Nucleus accumbens (tissue), 56 donors: ENCODE results near the gene ENTHD1.
A peak's percentile ranks its signal among the peaks of the same experiment; 100 is the strongest.

Experiments used
- DNase-seq, 56 donors: peaks; one replicate each; lab custom pipeline; 2025; lab: John Stamatoyannopoulos, UW

The ENTHD1 gene

GRCh38 chr22:39893526-39893925 lies at the start of gene ENTHD1:
TSS of gene ENTHD1 (minus strand) at chr22:39893760. CDS start at chr22:39887748, 6,012 bp downstream.
- DNase-seq: no peak

- DNase-seq: no peak
These were observed 49.8 kb upstream of the ENTHD1 start for GRCh38 chr22:39943337-39943736.

GRCh38 chr22:39942439-39943230 lies 49.1 kb upstream of the ENTHD1 start:
- DNase-seq: no peak

- DNase-seq: no peak
These were observed 48.0 kb upstream of the ENTHD1 start for GRCh38 chr22:39941601-39942000.

- DNase-seq: no peak
These were observed 47.3 kb upstream of the ENTHD1 start for GRCh38 chr22:39940757-39941305.

- no peak for DNase-seq
These were observed 46.3 kb upstream of the ENTHD1 start for GRCh38 chr22:39939830-39940229.

GRCh38 chr22:39938509-39939111 lies 45.0 kb upstream of the ENTHD1 start:
- no peak for DNase-seq

GRCh38 chr22:39937906-39938305 lies 44.3 kb upstream of the ENTHD1 start:
- no peak for DNase-seq

GRCh38 chr22:39936523-39937145 lies 43.1 kb upstream of the ENTHD1 start:
- DNase-seq: no peak

GRCh38 chr22:39935612-39936011 lies 42.1 kb upstream of the ENTHD1 start:
- no peak for DNase-seq

GRCh38 chr22:39935116-39935515 lies 41.6 kb upstream of the ENTHD1 start:
- DNase-seq: peak in 9 of 56 donors; percentile 2 to 41 (median 7)

- DNase-seq: no peak
These were observed 40.2 kb upstream of the ENTHD1 start for GRCh38 chr22:39933741-39934140.

GRCh38 chr22:39932918-39933649 lies 39.5 kb upstream of the ENTHD1 start:
- no peak for DNase-seq

- no peak for DNase-seq
These were observed 38.6 kb upstream of the ENTHD1 start for GRCh38 chr22:39932166-39932565.

- DNase-seq: no peak
These were observed 37.7 kb upstream of the ENTHD1 start for GRCh38 chr22:39931251-39931650.

- no peak for DNase-seq
These were observed 35.3 kb upstream of the ENTHD1 start for GRCh38 chr22:39928536-39929520.

- DNase-seq: no peak
These were observed 34.0 kb upstream of the ENTHD1 start for GRCh38 chr22:39927544-39927943.

- no peak for DNase-seq
These were observed 33.2 kb upstream of the ENTHD1 start for GRCh38 chr22:39926753-39927152.

GRCh38 chr22:39925909-39926679 lies 32.5 kb upstream of the ENTHD1 start:
- no peak for DNase-seq
